ENCODE data around the gene CCDC74A.

Gene CCDC74A

DNA sequence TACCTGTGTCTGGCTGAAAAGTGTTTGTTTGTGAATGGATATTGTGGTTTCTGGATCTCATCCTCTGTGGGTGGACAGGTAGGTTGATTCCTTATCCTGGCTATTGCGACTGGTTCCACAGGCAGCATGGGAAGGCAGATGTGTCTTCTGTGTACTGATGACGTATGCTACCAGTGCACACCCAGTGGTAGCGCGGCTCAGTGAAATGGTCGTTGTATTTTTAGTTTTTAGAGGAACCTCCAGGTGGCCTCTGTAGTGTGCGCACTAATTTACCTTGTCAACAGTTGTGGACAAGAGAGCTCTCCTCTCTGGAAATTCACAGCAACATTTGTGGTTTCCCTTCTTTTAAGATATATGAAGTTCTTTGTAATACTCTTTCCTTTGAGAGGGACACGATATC is 52.5 kb downstream of the CCDC74A start:
- no peak overlapping the region for H3K4me3 ChIP-seq (ENCODE audit: low read depth, low read length)
- TF ChIP-seq, protein P1, sequence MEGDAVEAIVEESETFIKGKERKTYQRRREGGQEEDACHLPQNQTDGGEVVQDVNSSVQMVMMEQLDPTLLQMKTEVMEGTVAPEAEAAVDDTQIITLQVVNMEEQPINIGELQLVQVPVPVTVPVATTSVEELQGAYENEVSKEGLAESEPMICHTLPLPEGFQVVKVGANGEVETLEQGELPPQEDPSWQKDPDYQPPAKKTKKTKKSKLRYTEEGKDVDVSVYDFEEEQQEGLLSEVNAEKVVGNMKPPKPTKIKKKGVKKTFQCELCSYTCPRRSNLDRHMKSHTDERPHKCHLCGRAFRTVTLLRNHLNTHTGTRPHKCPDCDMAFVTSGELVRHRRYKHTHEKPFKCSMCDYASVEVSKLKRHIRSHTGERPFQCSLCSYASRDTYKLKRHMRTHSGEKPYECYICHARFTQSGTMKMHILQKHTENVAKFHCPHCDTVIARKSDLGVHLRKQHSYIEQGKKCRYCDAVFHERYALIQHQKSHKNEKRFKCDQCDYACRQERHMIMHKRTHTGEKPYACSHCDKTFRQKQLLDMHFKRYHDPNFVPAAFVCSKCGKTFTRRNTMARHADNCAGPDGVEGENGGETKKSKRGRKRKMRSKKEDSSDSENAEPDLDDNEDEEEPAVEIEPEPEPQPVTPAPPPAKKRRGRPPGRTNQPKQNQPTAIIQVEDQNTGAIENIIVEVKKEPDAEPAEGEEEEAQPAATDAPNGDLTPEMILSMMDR (IDR thresholded peaks at IDR 0.05; ENCODE audit: low read depth, low read length, missing control alignments) = peak; percentile 38
- no peak for DNase-seq (ENCODE audit: low read depth)
